A549 (cell line): ENCODE results near the gene RRAS. TPM values are rescaled to one million over a fixed set of nuclear protein-coding genes. Genes with fewer than 3 reads are reported as not detected.

ENCODE experiments used
- ATAC-seq, 2 experiments: fragments of 200-7000 bp in 1 of 2; fragments of >200 bp in 1 of 2; cut with Nextera tagmentation in 1 of 2; cut with Tn5 transposase in 1 of 2; 3 replicates each; pipeline versions ENCODE4 v1.8.0 to v1.9.1; 2018 to 2020; ENCODE audit warnings: mild to moderate bottlenecking in 1 of 2, moderate library complexity in 1 of 2
- CTCF ChIA-PET: fragments of 300-600 bp; sonication (Branson Sonifier 250); formaldehyde crosslinking; extraction: SDS; loops from one replicate; lab custom pipeline; 2021; ENCODE audit warnings: antibody characterized with exemption, inconsistent platforms; lab: Yijun Ruan, JAX
- POLR2A ChIA-PET: fragments of 350-600 bp; formaldehyde crosslinking; extraction: SDS; loops from one replicate; lab custom pipeline; 2021; ENCODE audit warnings: antibody characterized with exemption, inconsistent platforms; lab: Yijun Ruan, JAX
- DNase-seq, 2 experiments: peaks; one replicate each; pipeline versions ENCODE4 v3.0.0 to v3.0.0-alpha.2; 2011 to 2016; ENCODE audit warnings: low read depth in 1 of 2, low spot score in 1 of 2
- FAIRE-seq: peaks from 2 replicates; lab custom pipeline; 2011; peaks lifted over from hg19 to GRCh38; lab: Jason Lieb, UNC
- H3K27ac ChIP-seq, 2 experiments: fragments of >200 bp; sonication (Bioruptor Twin); formaldehyde crosslinking; 3 replicates each; pipeline ENCODE4 v1.5.1; 2016 to 2017
- H3K4me1 ChIP-seq: fragments of >200 bp; sonication (Bioruptor Twin); formaldehyde crosslinking; 3 replicates; pipeline ENCODE4 v1.6.1; 2016
- H3K4me2 ChIP-seq: fragments of >200 bp; sonication (Bioruptor Twin); formaldehyde crosslinking; 3 replicates; pipeline ENCODE4 v1.6.1; 2016
- H3K4me3 ChIP-seq: fragments of >200 bp; sonication (Bioruptor Twin); formaldehyde crosslinking; 3 replicates; pipeline ENCODE4 v1.5.1; 2016
- H3K9me3 ChIP-seq: fragments of >200 bp; sonication (Bioruptor Twin); formaldehyde crosslinking; 3 replicates; pipeline ENCODE4 v1.6.1; 2016
- ATOH8 ChIP-seq: fragments of 250-450 bp; sonication (Bioruptor Pico); IDR thresholded peaks from 2 replicates; pipeline ENCODE4 v1.5.0; 2020; ENCODE audit warnings: low read depth, mild to moderate bottlenecking, moderate library complexity
- BHLHE40 ChIP-seq: IDR thresholded peaks from 2 replicates; pipeline ENCODE4 v1.6.1; 2012; ENCODE audit warnings: low read depth, low read length, inconsistent platforms
- EHMT2 ChIP-seq: fragments of 200-600 bp; sonication (generic); IDR thresholded peaks from 2 replicates; pipeline ENCODE4 v1.6.1; 2016; ENCODE audit warnings: antibody characterized with exemption, low read depth, mild to moderate bottlenecking, moderate library complexity
- HES2 ChIP-seq: fragments of >200 bp; sonication (Bioruptor Twin); formaldehyde crosslinking; IDR thresholded peaks from 2 replicates; pipeline ENCODE4 v1.6.1; 2016
- HEYL ChIP-seq: fragments of 250-450 bp; sonication (Bioruptor Pico); IDR thresholded peaks from 2 replicates; pipeline ENCODE4 v1.8.0; 2021; ENCODE audit warnings: mild to moderate bottlenecking, moderate library complexity
- HOXA7 ChIP-seq: fragments of 250-450 bp; sonication (Bioruptor Pico); IDR thresholded peaks from 2 replicates; pipeline ENCODE4 v1.5.0; 2020; ENCODE audit warnings: mild to moderate bottlenecking, moderate library complexity
- HOXB13 ChIP-seq: fragments of 250-450 bp; sonication (Bioruptor Pico); IDR thresholded peaks from 2 replicates; pipeline ENCODE4 v1.5.0; 2020; ENCODE audit warnings: low read depth, mild to moderate bottlenecking, moderate library complexity
- HOXB5 ChIP-seq: fragments of 250-450 bp; sonication (Bioruptor Pico); IDR thresholded peaks from 2 replicates; pipeline ENCODE4 v1.5.0; 2020; ENCODE audit warnings: mild to moderate bottlenecking, moderate library complexity
- KDM1A ChIP-seq: fragments of 200-600 bp; sonication (generic); IDR thresholded peaks from 2 replicates; pipeline ENCODE4 v1.6.1; 2016; ENCODE audit warnings: low read depth, mild to moderate bottlenecking
- NFE2L2 ChIP-seq: fragments of 150-350 bp; conservative IDR thresholded peaks from 2 replicates; pipeline ENCODE4 v1.6.1; 2014; ENCODE audit warnings: low read length
- POLR2A ChIP-seq: IDR thresholded peaks from 2 replicates; pipeline ENCODE4 v1.6.1; 2012; ENCODE audit warnings: mild to moderate bottlenecking, low read length
- RARB ChIP-seq: fragments of 250-450 bp; sonication (Bioruptor Pico); IDR thresholded peaks from 2 replicates; pipeline ENCODE4 v1.8.0; 2021; ENCODE audit warnings: mild to moderate bottlenecking, moderate library complexity
- RFX5 ChIP-seq: fragments of 450-650 bp; IDR thresholded peaks from 2 replicates; pipeline ENCODE4 v1.7.1; 2014; ENCODE audit warnings: antibody characterized with exemption, mild to moderate bottlenecking, moderate library complexity
- SMC3 ChIP-seq: fragments of >200 bp; sonication (Bioruptor Twin); formaldehyde crosslinking; IDR thresholded peaks from 3 replicates; pipeline ENCODE4 v1.6.1; 2018; ENCODE audit warnings: inconsistent platforms
- ZNF302 ChIP-seq: fragments of 250-450 bp; sonication (Bioruptor Pico); IDR thresholded peaks from 2 replicates; pipeline ENCODE4 v1.9.0; 2021; ENCODE audit warnings: inconsistent platforms, mild to moderate bottlenecking, moderate library complexity
- WGBS: methylation state at CpG from one replicate; pipeline ENCODE4 v1.1.6; 2017; ENCODE audit errors: missing lambda C conversion rate; 5-methylcytosine and 5-hydroxymethylcytosine counted together
- polyA plus RNA-seq, 4 experiments: library from polyadenylated mRNA; depleted of rRNA in 3 of 4; stranded (reverse); fragments of >200 nt; fragmentation: RNase III in 1 of 4; extraction: RNeasy Plus Mini Kit Qiagen cat#74134 plus additional on column Dnase treatment in 1 of 4; gene quantifications; 2 replicates in 3 of 4; 3 replicates in 1 of 4; pipeline ENCODE4 v1.2.3, GENCODE V29; 2011 to 2017
- TF ChIP-seq, protein P1 (sequence below): fragments of 200-600 bp; sonication (generic); IDR thresholded peaks from 2 replicates; pipeline ENCODE4 v1.6.1; 2016; ENCODE audit warnings: antibody characterized with exemption, mild to moderate bottlenecking, moderate library complexity
- TF ChIP-seq, protein P2 (sequence below): fragments of >200 bp; sonication (Bioruptor Twin); formaldehyde crosslinking; IDR thresholded peaks from 3 replicates; pipeline ENCODE4 v1.6.1; 2016
- TF ChIP-seq, protein P3 (sequence below): fragments of >200 bp; sonication (Bioruptor Twin); formaldehyde crosslinking; IDR thresholded peaks from 3 replicates; pipeline ENCODE4 v1.5.1; 2016
- TF ChIP-seq, protein P4 (sequence below): IDR thresholded peaks from 2 replicates; pipeline ENCODE4 v1.6.1; 2012; ENCODE audit warnings: low read depth, borderline replicate concordance

RRAS gene
- polyA plus RNA-seq, 2 of the 4 experiments (the other 2 are of a cell fraction) = 47.6 to 49.2 TPM

DNA sequence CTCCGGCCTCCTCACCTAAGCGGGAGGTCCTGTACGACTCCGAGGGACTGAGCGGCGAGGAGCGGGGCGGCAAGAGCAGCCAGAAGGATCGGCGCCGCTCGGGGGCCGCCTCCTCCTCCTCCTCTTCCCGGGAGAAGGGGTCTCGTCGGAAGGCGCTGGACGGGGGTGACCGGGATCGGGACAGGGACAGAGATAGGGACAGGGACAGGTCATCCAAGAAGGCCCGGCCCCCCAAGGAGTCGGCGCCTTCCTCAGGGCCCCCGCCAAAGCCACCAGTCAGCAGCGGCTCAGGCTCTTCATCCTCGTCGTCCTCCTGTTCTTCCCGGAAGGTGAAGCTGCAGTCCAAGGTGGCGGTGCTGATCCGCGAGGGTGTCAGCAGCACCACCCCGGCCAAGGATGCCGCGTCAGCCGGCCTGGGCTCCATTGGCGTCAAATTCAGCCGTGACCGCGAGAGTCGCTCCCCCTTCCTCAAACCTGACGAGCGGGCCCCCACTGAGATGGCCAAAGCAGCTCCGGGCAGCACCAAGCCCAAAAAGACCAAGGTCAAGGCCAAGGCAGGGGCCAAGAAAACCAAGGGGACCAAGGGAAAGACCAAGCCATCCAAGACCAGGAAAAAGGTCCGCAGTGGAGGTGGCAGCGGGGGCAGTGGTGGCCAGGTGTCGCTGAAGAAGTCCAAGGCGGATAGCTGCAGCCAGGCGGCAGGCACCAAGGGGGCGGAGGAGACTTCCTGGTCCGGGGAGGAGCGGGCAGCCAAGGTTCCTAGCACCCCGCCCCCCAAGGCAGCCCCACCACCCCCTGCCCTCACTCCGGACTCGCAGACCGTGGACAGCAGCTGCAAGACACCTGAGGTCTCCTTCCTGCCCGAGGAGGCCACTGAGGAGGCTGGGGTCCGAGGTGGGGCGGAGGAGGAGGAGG is 12.9 kb upstream of the RRAS start:
- H3K27ac ChIP-seq = no peak overlapping the region
- WGBS = 95% methylated on average over 50 of the region's 58 CpGs
- DNase-seq = no peak
- H3K4me1 ChIP-seq = no peaks in the 10 kb centered on the region
- no peak overlapping the region for H3K4me3 ChIP-seq
- ATAC-seq = no peak
- TF ChIP-seq, protein P1, sequence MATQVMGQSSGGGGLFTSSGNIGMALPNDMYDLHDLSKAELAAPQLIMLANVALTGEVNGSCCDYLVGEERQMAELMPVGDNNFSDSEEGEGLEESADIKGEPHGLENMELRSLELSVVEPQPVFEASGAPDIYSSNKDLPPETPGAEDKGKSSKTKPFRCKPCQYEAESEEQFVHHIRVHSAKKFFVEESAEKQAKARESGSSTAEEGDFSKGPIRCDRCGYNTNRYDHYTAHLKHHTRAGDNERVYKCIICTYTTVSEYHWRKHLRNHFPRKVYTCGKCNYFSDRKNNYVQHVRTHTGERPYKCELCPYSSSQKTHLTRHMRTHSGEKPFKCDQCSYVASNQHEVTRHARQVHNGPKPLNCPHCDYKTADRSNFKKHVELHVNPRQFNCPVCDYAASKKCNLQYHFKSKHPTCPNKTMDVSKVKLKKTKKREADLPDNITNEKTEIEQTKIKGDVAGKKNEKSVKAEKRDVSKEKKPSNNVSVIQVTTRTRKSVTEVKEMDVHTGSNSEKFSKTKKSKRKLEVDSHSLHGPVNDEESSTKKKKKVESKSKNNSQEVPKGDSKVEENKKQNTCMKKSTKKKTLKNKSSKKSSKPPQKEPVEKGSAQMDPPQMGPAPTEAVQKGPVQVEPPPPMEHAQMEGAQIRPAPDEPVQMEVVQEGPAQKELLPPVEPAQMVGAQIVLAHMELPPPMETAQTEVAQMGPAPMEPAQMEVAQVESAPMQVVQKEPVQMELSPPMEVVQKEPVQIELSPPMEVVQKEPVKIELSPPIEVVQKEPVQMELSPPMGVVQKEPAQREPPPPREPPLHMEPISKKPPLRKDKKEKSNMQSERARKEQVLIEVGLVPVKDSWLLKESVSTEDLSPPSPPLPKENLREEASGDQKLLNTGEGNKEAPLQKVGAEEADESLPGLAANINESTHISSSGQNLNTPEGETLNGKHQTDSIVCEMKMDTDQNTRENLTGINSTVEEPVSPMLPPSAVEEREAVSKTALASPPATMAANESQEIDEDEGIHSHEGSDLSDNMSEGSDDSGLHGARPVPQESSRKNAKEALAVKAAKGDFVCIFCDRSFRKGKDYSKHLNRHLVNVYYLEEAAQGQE = no peak
- TF ChIP-seq RFX5 (no peak), HES2 (no peak), HOXA7 (CRISPR knock-in tag) (no peak), POLR2A (no peak), HOXB13 (CRISPR knock-in tag) (no peak), HOXB5 (CRISPR knock-in tag) (no peak), HEYL (CRISPR knock-in tag) (no peak), NFE2L2 (no peak), RARB (CRISPR knock-in tag) (no peak), EHMT2 (no peak), BHLHE40 (no peak), ATOH8 (no peak), KDM1A (no peak), SMC3 (no peak), ZNF302 (CRISPR knock-in tag) (no peak)
- TF ChIP-seq, protein P2, sequence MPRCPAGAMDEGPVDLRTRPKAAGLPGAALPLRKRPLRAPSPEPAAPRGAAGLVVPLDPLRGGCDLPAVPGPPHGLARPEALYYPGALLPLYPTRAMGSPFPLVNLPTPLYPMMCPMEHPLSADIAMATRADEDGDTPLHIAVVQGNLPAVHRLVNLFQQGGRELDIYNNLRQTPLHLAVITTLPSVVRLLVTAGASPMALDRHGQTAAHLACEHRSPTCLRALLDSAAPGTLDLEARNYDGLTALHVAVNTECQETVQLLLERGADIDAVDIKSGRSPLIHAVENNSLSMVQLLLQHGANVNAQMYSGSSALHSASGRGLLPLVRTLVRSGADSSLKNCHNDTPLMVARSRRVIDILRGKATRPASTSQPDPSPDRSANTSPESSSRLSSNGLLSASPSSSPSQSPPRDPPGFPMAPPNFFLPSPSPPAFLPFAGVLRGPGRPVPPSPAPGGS = no peak
- TF ChIP-seq, protein P3, sequence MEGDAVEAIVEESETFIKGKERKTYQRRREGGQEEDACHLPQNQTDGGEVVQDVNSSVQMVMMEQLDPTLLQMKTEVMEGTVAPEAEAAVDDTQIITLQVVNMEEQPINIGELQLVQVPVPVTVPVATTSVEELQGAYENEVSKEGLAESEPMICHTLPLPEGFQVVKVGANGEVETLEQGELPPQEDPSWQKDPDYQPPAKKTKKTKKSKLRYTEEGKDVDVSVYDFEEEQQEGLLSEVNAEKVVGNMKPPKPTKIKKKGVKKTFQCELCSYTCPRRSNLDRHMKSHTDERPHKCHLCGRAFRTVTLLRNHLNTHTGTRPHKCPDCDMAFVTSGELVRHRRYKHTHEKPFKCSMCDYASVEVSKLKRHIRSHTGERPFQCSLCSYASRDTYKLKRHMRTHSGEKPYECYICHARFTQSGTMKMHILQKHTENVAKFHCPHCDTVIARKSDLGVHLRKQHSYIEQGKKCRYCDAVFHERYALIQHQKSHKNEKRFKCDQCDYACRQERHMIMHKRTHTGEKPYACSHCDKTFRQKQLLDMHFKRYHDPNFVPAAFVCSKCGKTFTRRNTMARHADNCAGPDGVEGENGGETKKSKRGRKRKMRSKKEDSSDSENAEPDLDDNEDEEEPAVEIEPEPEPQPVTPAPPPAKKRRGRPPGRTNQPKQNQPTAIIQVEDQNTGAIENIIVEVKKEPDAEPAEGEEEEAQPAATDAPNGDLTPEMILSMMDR = no peak
- TF ChIP-seq, protein P4, sequence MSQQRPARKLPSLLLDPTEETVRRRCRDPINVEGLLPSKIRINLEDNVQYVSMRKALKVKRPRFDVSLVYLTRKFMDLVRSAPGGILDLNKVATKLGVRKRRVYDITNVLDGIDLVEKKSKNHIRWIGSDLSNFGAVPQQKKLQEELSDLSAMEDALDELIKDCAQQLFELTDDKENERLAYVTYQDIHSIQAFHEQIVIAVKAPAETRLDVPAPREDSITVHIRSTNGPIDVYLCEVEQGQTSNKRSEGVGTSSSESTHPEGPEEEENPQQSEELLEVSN = no peak
- TF ChIP-seq, all 56 proteins: peak for 0
- Histone ChIP-seq H3K4me2 (no peak overlapping the region), H3K9me3 (no peaks in the 10 kb centered on the region)
- CTCF ChIA-PET = interaction anchor here (21.2 kb wide), 1 partner anchor 22 kb away, joined by 326 read pairs; the partner anchor contains the start of gene PRMT1
- no peak for FAIRE-seq
- POLR2A ChIA-PET = interaction anchor here (0.6 to 1.2 kb wide), 2 partner anchors 11 to 28 kb away, joined by 4 read pairs; partner anchors contain the start of gene SCAF1
